GM18868 (cell line): ENCODE data around the gene NOSIP.

Experiments
- ATAC-seq: cut with Tn5 transposase; IDR thresholded peaks from one replicate; pipeline ENCODE4 v1.9.1; 2021; ENCODE audit warnings: mild to moderate bottlenecking, moderate library complexity; ENCODE audit not compliant: unreplicated experiment

Gene NOSIP

DNA sequence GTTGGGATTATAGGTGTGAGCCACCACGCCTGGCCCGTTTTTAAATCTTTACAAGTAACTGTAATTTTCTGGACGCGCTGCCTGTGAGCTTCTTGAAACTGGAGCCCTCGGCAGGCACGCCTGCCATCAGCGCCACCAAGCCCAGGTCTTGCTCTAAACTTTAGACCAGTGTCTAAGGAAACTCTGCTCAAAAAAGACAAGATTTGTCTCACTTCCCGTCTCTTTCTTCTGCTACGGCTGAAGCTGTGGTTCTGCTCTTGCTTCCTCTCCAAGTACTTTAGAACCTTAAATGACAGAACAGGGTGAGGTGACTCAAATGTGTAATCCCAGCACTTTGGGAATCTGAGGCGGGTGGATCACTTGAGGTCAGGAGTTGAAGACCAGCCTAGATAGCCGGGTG is 27.6 kb downstream of the NOSIP start:
- ATAC-seq, result no peak

DNA sequence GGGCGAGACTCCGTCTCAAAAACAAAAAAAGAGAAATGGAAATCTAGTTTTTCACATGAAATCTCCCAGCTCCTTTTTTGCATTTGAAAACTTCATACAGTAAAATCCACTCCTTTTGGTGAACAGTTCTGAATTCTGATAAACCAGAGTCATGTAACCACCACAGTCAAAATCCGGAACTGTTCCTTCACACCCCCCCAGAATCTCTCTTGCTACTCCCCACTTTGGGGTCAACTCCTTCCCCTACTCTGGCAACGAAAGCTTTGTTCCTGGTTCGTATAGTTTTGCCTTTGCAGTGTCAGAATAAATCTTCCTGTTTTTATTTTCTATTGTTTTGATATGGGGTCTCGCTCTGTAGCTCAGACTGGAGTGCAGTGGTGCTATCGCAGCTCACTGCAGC is 28.8 kb downstream of the NOSIP start:
- no peak for ATAC-seq

DNA sequence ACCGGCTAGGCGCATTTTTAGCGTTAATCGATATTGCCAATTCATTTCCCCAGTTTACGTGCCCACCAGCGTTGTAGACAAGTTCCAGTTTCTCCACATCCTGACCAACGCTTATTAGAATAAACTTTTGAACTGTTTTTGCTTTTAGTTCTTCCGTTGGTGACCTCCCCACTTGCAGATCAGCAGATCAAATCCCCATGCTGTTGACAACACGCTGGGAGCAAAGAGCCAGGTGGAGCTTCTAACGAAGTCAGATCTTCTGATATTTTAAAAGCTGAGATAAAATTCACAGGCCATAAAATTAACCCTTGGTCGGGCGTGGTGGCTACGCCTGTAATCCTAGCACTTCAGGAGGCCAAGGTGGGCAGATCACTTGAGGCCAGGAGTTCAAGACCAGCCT is 31.3 kb downstream of the NOSIP start:
- ATAC-seq, result no peak

DNA sequence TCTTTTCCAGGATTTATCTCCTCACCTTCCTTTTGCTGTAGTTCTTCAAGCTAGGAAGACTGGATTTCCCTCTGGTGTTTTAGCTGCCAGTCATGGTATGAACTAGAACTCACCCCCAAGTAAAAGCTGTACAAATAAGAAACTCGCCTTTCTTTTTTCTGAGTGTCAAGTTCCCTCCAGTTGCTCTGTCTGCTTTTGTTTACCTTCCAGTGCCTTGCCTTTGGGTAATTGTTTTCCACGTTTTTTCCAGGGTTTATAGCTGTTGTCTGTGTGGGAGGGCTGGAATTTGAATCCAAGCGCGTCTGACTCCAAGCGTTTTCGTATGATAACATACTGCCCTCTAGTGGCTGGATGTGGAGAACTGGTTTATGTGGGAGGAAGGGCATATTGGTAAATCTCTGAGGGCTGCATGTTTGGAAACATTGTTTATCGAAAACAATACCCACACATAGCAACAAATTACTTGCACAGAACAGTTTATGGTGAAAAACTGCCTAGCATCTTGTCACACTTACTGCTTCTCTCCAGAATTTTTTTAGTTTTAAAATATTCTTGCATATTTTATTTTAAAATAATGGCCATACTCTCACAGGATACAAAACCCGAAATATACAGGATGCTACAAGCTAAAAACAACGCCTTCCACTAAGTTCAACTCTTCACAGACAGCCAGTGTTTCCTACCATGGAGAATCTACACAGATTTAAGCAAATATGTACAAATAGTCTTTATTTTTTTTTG is 33.4 kb downstream of the NOSIP start:
- ATAC-seq, result no peak

DNA sequence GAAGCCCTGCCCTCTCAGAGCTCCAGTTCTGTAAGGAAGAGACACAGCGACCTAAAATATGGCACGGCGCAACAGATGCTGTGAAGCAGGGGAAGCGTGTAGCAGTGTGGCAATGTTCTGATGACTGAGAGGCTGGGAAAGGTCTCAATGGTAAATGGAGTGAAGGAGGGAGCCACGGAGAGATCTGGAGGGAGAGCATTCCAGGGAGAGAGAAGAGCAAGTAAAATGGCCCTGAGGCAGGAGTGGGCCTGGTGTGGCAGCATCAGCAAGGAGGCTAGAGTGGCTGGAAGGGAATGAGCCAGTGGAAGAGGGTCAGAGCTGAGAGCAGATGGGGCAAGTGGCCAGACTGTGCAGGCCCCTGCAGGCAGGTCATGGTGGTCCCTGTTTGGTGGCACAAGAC is 36.2 kb downstream of the NOSIP start:
- no peak for ATAC-seq

DNA sequence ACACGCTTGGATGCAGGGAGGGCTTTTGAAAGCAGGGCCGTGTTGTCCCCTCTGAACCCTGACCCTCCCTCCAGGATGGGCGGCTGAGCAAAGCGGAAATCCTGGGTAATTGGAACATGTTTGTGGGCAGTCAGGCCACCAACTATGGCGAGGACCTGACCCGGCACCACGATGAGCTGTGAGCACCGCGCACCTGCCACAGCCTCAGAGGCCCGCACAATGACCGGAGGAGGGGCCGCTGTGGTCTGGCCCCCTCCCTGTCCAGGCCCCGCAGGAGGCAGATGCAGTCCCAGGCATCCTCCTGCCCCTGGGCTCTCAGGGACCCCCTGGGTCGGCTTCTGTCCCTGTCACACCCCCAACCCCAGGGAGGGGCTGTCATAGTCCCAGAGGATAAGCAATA is 37.3 kb downstream of the NOSIP start:
- ATAC-seq, result no peak

DNA sequence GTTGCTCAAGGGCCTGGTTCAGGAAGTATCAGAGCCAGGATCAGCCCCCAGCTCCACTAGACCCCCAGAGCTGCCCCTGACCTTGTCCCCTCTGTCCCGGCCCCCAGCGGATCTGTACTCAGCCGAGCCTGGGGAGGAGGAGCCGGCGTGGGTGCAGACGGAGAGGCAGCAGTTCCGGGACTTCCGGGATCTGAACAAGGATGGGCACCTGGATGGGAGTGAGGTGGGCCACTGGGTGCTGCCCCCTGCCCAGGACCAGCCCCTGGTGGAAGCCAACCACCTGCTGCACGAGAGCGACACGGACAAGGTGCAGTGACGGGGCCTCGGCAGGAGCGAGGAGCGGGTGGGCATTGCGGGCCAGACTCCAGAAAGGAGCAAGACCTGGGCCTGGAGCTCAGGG is 37.9 kb downstream of the NOSIP start:
- no peak for ATAC-seq

DNA sequence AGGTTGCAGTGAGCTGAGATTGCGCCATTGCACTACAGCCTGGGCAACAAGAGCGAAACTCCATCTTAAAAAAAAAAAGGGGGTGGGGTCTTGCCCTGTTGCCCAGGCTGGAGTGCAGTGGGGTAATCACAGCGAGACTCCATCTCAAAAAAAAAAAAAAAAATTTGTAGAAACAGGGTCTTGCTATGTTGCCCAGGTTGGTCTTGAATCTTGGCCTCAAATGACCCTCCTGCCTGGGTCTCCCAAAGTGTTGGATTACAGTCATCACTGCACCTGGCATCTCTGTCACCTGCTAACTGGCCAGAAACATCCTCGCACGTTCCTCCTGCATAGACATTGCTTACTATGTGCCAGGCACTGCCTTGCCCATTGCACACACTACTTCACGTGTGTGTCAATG is 38.4 kb downstream of the NOSIP start:
- ATAC-seq, result no peak

DNA sequence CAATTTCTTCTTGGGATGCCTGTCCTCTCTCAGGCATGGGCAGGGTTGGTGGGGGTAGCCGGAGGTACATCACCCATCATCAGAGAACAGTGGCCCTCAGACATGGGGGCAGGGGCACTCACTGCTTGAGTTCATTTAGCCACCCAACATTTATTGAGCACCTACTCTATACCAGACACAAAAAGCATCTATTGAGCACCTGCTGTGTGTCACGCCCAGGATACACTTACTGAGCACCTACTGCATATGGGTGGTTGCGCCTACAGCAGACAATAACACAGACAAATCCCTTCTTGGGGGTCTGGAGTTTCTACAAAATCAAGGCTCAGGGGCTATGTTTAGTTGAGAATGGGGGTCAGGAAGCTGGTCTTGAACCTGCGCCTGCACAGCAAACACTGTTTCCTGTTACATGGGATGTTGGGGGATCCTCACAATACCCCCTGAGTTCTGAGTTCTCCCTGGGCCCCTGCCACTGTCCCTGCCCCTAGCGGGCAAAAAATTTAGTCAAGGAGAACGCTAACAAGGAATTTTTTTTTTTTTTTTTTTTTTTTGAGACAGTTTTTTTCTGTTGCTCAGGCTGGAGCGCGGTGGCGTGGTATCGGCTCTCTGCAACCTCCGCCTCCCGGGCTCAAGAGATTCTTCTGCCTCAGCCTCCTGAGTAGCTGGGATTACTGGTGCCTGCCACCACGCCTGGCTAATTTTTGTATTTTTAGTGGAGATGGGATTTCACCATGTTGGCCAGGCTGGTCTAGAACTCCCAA is 41.0 kb downstream of the NOSIP start:
- no peak for ATAC-seq

DNA sequence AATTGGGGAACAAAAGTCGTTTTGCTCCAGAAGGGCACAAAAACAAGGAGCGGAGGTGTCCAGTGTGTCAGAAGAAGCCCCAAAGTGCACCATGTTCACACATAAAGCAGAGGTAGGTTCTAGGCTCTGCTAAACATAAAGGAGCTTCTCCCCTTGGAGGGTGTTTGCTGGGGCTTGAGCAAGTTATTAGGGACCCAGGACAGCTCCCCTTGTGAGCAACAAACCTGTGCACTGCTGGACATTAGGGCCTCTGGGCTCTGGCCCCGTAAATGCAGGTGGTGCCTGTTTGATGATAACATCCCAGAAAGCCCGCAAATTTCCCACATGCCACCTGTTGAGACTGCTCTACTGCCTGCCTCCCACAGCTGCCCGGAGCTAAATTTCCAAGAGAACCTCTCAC is 41.7 kb downstream of the NOSIP start:
- no peak for ATAC-seq

DNA sequence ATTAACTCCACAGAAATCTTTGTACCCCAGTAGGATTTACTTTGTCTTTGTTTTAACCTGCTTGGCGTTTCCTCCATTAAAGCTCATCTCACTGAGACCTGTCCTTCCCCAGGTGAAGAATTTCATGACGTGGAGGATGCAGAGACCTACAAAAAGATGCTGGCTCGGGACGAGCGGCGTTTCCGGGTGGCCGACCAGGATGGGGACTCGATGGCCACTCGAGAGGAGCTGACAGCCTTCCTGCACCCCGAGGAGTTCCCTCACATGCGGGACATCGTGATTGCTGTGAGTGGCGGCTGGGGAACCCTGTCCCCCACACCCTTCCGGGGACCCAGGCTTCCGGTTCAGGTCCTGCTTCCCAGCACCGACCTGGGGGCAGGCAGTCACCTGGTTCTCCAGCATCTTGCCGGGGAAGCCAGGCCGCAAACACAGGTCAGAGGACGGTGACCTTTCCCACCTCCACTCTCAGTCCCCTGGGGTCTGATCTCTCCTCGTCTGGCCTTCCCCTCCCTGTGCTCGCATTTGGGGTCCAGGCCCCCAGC is 43.4 kb downstream of the NOSIP start:
- no peak for ATAC-seq

DNA sequence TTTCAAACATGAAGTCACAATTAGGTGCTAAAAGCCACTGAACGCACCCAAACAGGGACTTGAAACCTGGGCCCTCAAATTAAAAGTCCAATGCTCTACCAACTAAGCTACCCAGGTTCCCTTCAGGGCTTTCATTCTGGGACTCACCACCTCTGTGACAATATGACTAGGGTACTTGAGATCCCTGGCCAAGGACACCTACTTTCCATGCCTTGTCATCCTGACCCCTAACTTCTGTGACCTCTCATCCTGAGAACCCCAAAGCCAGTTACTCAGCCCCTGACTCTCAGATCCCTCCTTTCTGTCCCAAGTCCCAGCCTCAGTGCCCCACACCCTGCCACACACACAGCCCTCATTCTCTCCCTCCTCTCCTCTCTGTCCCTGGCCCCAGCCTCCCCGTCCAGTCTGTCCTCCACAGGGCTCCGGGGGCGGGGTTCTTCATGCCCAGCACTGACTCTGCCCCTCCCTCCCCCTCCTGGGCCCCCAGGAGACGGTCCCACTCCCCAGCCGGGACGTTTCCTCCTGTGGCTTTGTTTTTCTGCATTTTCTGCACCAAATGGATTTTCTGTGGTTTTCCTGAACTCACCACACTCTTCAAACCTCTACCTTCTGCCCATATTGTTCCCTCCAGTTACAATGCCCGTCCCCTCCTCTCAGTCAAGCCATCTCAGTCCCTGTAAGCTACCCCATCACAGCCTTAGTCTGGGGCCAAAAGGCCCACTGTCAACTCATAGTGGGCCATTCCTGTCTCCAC is 45.5 kb downstream of the NOSIP start:
- ATAC-seq, result no peak

DNA sequence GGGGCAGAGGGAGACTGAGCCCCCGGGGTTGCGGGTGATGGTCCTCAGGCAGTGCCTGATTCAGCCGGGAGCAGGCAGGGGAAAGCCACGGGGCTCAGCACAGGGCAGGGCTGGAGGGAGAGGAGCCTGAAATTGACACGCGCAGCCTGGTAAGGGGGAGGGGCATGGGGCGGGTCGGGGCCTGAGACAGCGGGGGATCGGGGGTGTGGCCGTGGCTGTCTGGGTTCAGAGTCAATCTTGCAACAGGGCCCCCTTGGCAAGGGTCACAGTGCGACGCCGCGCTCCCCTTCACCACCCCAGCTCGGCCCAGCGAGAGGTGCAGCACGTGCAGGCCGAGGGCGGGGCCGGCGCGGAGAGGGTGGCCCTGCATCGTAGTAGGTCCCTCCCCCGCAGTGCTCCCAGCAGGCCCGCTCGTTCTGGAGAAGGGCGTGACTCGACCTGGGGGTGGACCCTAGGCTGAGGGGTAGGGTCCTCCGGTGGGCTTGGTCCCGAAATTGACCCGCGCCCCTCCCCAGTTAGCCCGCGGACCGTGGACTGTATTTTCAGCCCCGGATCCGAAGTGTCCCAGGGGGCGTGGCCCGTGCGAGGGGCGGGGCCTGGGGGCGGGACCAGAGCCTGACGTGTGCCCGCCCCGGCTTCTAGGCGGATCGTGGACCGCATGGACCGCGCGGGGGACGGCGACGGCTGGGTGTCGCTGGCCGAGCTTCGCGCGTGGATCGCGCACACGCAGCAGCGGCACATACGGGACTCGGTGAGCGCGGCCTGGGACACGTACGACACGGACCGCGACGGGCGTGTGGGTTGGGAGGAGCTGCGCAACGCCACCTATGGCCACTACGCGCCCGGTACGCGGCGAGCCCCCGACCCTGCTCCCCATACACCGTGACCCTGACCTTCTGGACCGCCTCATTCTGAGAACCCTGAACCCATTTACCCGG is 46.5 kb downstream of the NOSIP start:
- ATAC-seq, result peak; percentile 70

DNA sequence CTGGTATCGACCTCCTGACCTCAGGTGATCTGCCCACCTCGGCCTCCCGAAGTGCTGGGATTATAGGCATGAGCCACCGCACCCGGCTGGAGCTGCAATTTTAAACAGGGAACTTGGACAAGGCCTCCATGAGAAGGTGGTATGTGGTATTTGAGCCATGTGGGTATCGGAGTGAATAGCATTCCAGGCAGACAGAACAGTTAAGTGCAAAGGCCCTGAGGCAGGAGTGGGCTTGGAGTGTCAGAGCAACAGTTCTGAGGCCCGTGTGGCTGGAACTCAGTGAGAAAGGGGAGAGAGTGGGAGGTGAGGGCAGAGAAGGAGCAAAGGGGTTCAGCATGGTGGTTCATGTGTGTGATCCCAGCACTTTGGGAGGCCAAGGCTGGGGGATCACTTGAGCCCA is 49.6 kb downstream of the NOSIP start:
- ATAC-seq, result no peak

DNA sequence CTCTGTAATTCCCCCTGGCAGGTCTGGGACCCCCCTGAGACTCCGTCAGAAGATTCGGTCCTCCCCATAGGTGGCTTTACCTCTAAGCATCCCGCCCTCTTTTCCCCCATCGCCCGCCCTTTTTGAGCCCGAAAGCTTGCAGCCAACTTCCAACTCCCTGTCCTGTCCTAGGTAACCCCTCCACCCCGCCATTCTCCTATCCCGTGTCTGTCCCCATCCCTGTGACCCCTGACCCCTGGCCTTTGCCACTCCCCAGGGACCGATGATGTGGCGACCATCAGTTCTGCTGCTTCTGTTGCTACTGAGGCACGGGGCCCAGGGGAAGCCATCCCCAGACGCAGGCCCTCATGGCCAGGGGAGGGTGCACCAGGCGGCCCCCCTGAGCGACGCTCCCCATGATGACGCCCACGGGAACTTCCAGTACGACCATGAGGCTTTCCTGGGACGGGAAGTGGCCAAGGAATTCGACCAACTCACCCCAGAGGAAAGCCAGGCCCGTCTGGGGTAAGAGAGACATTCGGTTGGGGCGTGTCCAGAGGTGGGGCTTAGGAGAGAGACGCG is 52.1 kb downstream of the NOSIP start:
- ATAC-seq, result no peak

DNA sequence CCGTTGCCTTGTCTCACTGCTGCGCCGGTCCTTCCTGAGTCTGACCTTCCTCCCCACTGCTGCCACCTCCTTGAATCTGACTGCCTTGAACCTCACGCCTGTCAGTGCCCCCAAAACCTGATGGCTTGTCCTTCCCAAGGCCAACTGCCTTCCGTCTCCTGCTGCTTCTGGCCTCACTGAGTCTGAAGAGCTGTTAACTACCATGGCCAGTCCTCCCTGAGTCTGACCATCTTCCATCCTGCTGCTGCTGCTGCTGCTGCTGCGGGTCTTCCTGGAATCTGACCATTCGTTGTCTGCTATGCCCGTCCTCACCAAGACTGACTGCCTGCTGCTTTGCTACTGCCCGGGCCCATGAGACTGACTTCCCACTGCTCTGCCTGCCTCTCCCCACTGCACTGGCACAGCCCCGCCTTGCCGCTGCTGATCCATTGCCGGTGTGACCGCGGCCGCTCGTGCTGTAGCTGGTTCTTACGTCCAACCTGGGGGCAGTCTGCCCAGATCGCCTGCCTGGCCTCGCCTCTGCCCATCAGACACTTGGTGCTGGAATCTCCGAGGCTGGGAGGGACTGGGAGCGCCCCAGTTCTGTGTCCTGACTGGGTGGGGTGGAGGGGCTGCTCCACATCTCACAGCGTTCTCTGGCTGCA is 55.4 kb downstream of the NOSIP start:
- ATAC-seq, result no peak

DNA sequence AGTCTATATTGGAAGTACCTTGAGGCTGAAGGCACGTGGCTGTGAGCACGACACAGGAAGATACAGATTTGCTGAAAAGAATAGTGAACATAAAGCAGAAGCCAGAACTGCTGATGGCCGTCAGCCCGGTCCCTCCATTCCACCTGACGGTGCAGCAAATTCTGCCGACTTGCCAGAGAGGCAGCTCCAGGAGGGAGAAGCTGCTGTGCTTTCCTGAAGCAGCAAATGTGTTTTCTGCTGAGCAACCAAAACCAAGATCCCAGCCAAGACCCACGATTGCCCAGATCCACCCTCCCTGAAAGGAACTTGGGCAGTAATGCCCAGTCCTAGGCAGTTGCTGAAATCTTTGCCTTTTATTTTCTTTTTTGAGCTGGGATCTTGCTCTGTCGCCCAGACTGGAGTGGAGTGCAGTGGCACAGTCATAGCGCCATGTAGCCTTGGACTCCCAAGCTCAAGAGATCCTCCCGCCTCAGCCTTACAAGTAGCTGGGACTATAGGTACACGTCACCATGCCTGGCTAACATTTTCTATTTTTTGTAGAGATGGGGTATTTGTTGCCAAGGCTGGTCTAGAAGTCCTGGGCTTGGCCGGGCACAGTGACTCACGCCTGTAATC is 59.5 kb downstream of the NOSIP start:
- no peak for ATAC-seq

DNA sequence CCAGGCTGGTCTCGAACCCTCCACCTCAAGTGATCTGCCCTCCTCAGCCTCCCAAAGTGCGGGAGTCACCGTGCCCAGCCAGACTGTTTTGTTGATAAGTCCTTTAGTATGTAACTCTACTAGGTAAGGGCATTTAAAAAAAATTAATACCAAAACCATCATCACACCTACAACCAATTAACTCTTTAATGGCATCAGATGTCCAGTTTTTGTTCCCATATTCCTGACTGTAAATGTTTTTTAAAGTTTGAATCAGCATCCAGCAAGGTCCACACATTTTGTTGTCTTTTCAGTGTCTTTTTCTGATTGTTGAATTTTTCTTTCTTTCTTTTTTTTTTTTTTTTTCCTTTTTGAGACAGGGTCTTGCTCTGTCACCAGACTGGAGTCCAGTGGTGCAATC is 62.3 kb downstream of the NOSIP start:
- no peak for ATAC-seq

DNA sequence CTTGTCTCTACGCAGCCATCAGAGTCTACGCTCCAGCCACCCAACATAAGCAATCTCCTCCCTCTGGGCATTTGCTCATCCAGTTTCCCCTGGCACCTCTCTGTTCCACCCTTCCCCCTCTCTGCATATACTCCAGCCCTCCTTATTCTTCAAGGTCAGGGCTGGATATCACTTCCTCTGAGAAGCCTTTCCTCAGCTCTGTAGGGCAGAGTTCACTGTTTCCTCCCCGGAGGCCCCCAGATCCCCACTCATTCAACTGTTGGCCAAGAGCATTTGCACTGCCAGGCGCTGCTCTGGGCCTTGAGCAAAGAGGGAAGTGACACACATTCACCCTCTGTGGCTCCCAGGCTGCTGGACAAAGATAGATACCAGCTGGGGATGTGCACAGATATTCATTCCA is 64.6 kb downstream of the NOSIP start:
- no peak for ATAC-seq
